Osteoblast (primary cell): ENCODE measurements around the gene TGFBI. TPM values are rescaled to one million over a fixed set of nuclear protein-coding genes. Genes with fewer than 3 reads are reported as not detected.
A peak's percentile ranks its signal among the peaks of the same experiment; 100 is the strongest.

Experiments
- DNase-seq: peaks from one replicate; pipeline ENCODE4 v3.0.0; 2011; ENCODE audit warnings: low spot score, mixed read lengths; ENCODE audit not compliant: insufficient read length; ENCODE audit errors: missing footprints
- H2AFZ ChIP-seq: 2 replicates; pipeline ENCODE4 v1.6.0; 2011; ENCODE audit warnings: mild to moderate bottlenecking, low read length
- H3K27ac ChIP-seq: 2 replicates; pipeline ENCODE4 v1.5.1; 2011; ENCODE audit warnings: mild to moderate bottlenecking, low read depth, low read length, moderate library complexity
- H3K27me3 ChIP-seq: 2 replicates; pipeline ENCODE4 v1.6.0; 2012; ENCODE audit warnings: mild to moderate bottlenecking, control low read depth, inconsistent platforms, low read length, moderate library complexity; ENCODE audit not compliant: insufficient read depth
- H3K36me3 ChIP-seq: 2 replicates; pipeline ENCODE4 v1.5.1; 2011; ENCODE audit warnings: mild to moderate bottlenecking, low read length, control low read depth, moderate library complexity; ENCODE audit not compliant: insufficient read depth
- H3K4me1 ChIP-seq: 2 replicates; pipeline ENCODE4 v1.5.1; 2011; ENCODE audit warnings: mild to moderate bottlenecking, low read length, control low read depth, moderate library complexity; ENCODE audit not compliant: insufficient read depth
- H3K4me2 ChIP-seq: 2 replicates; pipeline ENCODE4 v1.6.0; 2011; ENCODE audit warnings: mild to moderate bottlenecking, low read length; ENCODE audit not compliant: insufficient read depth
- H3K4me3 ChIP-seq: fragments of 200-600 bp; sonication (generic); 3 replicates; pipeline ENCODE4 v1.5.1; 2012; ENCODE audit warnings: mild to moderate bottlenecking, low read length, inconsistent platforms; ENCODE audit not compliant: insufficient read depth
- H3K79me2 ChIP-seq: 2 replicates; pipeline ENCODE4 v1.6.0; 2012; ENCODE audit warnings: mild to moderate bottlenecking, low read length, control low read depth, inconsistent platforms; ENCODE audit not compliant: insufficient read depth
- H3K9me3 ChIP-seq: 2 replicates; pipeline ENCODE4 v1.5.1; 2011; ENCODE audit warnings: low read depth, low read length, control low read depth
- H4K20me1 ChIP-seq: 2 replicates; pipeline ENCODE4 v1.6.0; 2012; ENCODE audit warnings: mild to moderate bottlenecking, low read length, control low read depth; ENCODE audit not compliant: insufficient read depth
- CTCF ChIP-seq: IDR thresholded peaks from 2 replicates; pipeline ENCODE4 v1.5.1; 2011; ENCODE audit warnings: mild to moderate bottlenecking, low read depth, low read length, moderate library complexity; ENCODE audit errors: extremely low read depth
- total RNA-seq: library from RNA; depleted of rRNA; stranded (reverse); fragments of >200 nt; gene quantifications from 2 replicates; pipeline ENCODE4 v1.2.3, GENCODE V29; 2012

The TGFBI gene
- total RNA-seq, 1 donor, result 1,700 TPM

GRCh38 chr5:136036293-136036911 lies 7.6 kb downstream of the TGFBI start:
- H3K4me3 ChIP-seq, result no peak overlapping the region

GRCh38 chr5:136037001-136037705 lies 8.4 kb downstream of the TGFBI start:
- Histone ChIP-seq H3K27me3 (no peaks in the 10 kb centered on the region), H2AFZ (no peak overlapping the region), H3K79me2 (peaks cover 41% of the 10 kb centered on the region), H3K4me1 (peaks cover 56% of the 10 kb centered on the region), H3K4me2 (no peak overlapping the region), H3K36me3 (peaks cover 96% of the 10 kb centered on the region), H3K9me3 (no peaks in the 10 kb centered on the region), H3K27ac (peak overlapping the region; percentile 74), H3K4me3 (no peak overlapping the region), H4K20me1 (peaks cover 11% of the 10 kb centered on the region)
- no peak for DNase-seq
- no peak for TF ChIP-seq CTCF

More at GRCh38 chr5:136036293-136036911, 7.6 kb downstream of the TGFBI start:
- Histone ChIP-seq H3K36me3 (peaks cover 89% of the 10 kb centered on the region), H3K9me3 (no peaks in the 10 kb centered on the region), H3K79me2 (peaks cover 40% of the 10 kb centered on the region), H4K20me1 (peaks cover 11% of the 10 kb centered on the region), H3K27me3 (no peaks in the 10 kb centered on the region), H3K4me2 (no peak overlapping the region), H2AFZ (no peak overlapping the region), H3K27ac (peak overlapping the region; percentile 74), H3K4me1 (peaks cover 56% of the 10 kb centered on the region)
- no peak for TF ChIP-seq CTCF
- no peak for DNase-seq

- peaks cover 91% of the 10 kb centered on the region for H3K36me3 ChIP-seq
- H3K79me2 ChIP-seq, result peaks cover 31% of the 10 kb centered on the region
- TF ChIP-seq CTCF, result no peak
- peaks cover 6% of the 10 kb centered on the region for H4K20me1 ChIP-seq
- H3K4me1 ChIP-seq, result peaks cover 56% of the 10 kb centered on the region
- H3K4me2 ChIP-seq, result no peak overlapping the region
- peak overlapping the region; percentile 87 for H3K27ac ChIP-seq
- H2AFZ ChIP-seq, result no peak overlapping the region
- DNase-seq, result no peak
- H3K9me3 ChIP-seq, result no peaks in the 10 kb centered on the region
- H3K27me3 ChIP-seq, result no peaks in the 10 kb centered on the region
- no peak overlapping the region for H3K4me3 ChIP-seq
Measured at GRCh38 chr5:136038635-136039034, 9.8 kb downstream of the TGFBI start.

- H3K36me3 ChIP-seq, result peaks cover 91% of the 10 kb centered on the region
- DNase-seq, result no peak
Measured at GRCh38 chr5:136039202-136039601, 10.4 kb downstream of the TGFBI start.

More at GRCh38 chr5:136039202-136039601, 10.4 kb downstream of the TGFBI start:
- Histone ChIP-seq H3K4me1 (peaks cover 59% of the 10 kb centered on the region), H3K27me3 (no peaks in the 10 kb centered on the region), H3K79me2 (peaks cover 30% of the 10 kb centered on the region), H3K9me3 (no peaks in the 10 kb centered on the region), H3K4me3 (no peak overlapping the region), H3K4me2 (no peak overlapping the region), H4K20me1 (peaks cover 6% of the 10 kb centered on the region), H2AFZ (no peak overlapping the region), H3K27ac (peak overlapping the region; percentile 87)
- TF ChIP-seq CTCF, result peak; percentile 11
